ENCODE results near the gene GMDS. TPM values are rescaled to one million over a fixed set of nuclear protein-coding genes. Genes with fewer than 3 reads are reported as not detected.

Gene GMDS
- total RNA-seq, 4 donors from 2014 or later = 3.4 to 7.2 (median 4.6) TPM

DNA sequence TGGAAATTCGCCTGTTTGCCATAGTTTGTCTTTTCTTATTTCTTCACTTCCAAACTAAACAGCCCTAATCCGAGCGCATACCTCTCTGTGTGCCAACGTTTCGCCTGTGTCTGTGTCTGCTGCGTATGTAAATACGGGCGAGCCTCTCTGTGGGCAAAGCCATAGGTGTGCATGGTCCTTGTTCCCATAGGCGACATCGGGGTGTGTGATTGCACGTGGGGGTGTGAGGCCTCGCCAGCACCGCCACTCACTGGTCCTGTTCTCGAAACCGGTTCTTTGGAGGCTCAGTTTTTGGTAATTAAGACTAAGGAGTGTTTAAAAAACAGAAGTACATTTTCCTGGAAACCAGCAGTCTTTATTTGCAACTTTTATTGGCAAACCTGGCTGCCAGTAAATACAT lies 641.7 kb downstream of the GMDS start:
- Histone ChIP-seq H3K27me3 (peaks cover 58 to 64% (median 60%) of the 10 kb centered on the region in 3 donors), H3K4me3 (peak overlapping the region in 1 of 4 donors; percentile 62), H3K9me3 (no peaks in the 10 kb centered on the region), H3K36me3 (no peaks in the 10 kb centered on the region), H3K4me1 (peaks cover 3 to 26% of the 10 kb centered on the region in 2 donors), H3K27ac (no peak overlapping the region)
- ATAC-seq = no peak
- in situ Hi-C loops (cut with MboI; ENCODE audit: low sequenced_read_pairs in 4 of 4) = loop anchor here (10.0 to 25.0 kb wide), 3 partner anchors 501 to 751 kb away; no protein-coding TSS in a partner anchor
- intact Hi-C loops (cut with DNase I; ENCODE audit: low total_unique reads) = loop anchor here (1.0 to 2.0 kb wide), 4 partner anchors 593 to 1092 kb away; no protein-coding TSS in a partner anchor
- DNase-seq = no peak
- TF ChIP-seq, protein P1, sequence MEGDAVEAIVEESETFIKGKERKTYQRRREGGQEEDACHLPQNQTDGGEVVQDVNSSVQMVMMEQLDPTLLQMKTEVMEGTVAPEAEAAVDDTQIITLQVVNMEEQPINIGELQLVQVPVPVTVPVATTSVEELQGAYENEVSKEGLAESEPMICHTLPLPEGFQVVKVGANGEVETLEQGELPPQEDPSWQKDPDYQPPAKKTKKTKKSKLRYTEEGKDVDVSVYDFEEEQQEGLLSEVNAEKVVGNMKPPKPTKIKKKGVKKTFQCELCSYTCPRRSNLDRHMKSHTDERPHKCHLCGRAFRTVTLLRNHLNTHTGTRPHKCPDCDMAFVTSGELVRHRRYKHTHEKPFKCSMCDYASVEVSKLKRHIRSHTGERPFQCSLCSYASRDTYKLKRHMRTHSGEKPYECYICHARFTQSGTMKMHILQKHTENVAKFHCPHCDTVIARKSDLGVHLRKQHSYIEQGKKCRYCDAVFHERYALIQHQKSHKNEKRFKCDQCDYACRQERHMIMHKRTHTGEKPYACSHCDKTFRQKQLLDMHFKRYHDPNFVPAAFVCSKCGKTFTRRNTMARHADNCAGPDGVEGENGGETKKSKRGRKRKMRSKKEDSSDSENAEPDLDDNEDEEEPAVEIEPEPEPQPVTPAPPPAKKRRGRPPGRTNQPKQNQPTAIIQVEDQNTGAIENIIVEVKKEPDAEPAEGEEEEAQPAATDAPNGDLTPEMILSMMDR (IDR thresholded peaks at IDR 0.05 in 4 of 5, conservative IDR thresholded peaks at IDR 0.05 in 1 of 5) = no peak
- TF ChIP-seq POLR2A (IDR thresholded peaks at IDR 0.05) = no peak

DNA sequence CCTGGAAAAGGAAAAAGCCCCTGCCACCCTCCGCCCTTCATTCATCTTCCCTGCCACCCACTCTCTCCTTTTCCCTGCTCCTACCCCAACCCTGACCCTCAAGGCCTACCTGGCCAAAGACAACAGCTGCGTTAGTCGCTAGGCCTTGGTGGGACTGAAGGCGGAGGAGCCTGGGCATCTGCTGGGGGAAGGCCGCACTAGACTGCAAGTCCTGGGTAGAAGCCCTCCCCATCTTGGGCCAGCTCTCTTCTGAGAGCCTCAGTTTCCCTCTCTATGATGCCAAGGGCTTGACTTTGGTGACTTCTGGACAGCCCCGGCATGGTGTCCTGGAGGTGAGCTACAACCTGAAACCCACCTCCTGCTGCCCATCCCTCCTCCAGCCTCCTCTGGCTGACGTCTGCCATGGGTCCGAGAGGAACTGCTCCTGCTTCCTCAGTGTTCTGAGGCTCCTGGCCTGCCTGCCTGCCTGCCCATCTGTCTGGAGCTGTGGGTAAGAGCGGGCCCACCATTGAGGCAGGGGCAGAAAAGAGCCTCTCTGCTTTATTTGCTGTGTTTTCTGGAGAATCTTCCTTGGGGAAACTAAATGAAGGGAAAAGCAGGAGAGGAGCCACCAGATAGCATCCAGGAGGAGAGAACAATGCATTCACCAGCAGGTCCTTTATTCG lies 643.2 kb downstream of the GMDS start:
- no peaks in the 10 kb centered on the region for H3K9me3 ChIP-seq
- TF ChIP-seq, protein P1 (IDR thresholded peaks at IDR 0.05 in 4 of 5, conservative IDR thresholded peaks at IDR 0.05 in 1 of 5) = no peak
- no peak for TF ChIP-seq POLR2A (IDR thresholded peaks at IDR 0.05)
- peaks cover 3 to 12% of the 10 kb centered on the region in 2 donors for H3K4me1 ChIP-seq
- DNase-seq (no peak), ATAC-seq (no peak)
- H3K36me3 ChIP-seq = no peaks in the 10 kb centered on the region
- H3K27me3 ChIP-seq = peaks cover 42 to 49% (median 45%) of the 10 kb centered on the region in 3 donors
- no peak overlapping the region for H3K27ac ChIP-seq
- in situ Hi-C loops (cut with MboI; ENCODE audit: low sequenced_read_pairs in 4 of 4) = loop anchor here (10.0 to 25.0 kb wide), 3 partner anchors 503 to 753 kb away; no protein-coding TSS in a partner anchor
- intact Hi-C loops (cut with DNase I; ENCODE audit: low total_unique reads) = no loop called here
- H3K4me3 ChIP-seq = no peak overlapping the region

DNA sequence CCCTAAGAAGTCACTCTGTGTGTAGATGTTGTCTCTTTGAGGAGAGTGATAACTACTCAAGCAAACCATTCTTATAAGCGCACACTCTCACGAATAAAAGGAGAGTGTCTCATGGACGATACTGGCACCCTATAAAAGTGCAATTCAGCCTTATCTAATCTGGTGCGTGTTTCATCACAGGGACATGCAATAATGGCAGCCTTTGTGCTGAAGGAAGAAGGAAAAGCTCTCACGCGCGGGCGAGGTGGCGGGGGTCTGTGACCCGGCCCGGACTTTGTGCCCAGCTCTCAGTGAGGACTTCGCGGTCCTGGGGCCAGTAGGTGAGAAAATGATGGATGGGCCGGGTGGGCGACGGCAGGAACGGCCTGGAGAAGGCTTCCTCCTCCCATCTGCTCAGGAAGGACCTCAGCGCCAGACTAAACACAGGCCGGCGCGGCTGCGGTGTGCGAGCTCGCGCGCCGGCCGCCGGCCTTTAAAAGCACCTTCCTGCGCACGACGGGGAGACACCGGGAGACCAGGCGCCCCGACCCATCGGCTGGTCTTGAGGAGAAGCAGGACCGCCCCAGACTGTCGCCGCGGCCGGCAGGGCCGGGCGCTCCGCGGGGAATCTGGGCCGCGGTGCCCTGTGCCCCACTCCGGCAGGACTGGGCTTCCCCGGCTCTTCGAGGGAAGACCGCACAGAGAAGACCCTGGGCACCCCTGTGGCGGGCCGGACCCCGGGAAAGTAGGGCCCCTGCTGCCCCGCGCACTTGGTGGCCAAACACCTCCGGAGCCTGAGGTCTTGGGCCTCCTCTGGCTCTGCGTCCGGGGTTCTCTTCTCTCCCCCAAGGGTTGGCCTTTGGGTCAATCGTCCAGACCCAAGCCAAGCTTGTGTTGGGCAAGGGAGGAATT lies 644.0 kb downstream of the GMDS start:
- Histone ChIP-seq H3K36me3 (no peaks in the 10 kb centered on the region), H3K27me3 (peaks cover 34 to 41% (median 37%) of the 10 kb centered on the region in 3 donors), H3K4me1 (peaks cover 3 to 12% of the 10 kb centered on the region in 2 donors), H3K9me3 (no peaks in the 10 kb centered on the region), H3K4me3 (no peak overlapping the region), H3K27ac (no peak overlapping the region)
- no peak for TF ChIP-seq POLR2A (IDR thresholded peaks at IDR 0.05)
- TF ChIP-seq, protein P1 (IDR thresholded peaks at IDR 0.05 in 4 of 5, conservative IDR thresholded peaks at IDR 0.05 in 1 of 5) = no peak
- in situ Hi-C loops (cut with MboI; ENCODE audit: low sequenced_read_pairs in 4 of 4) (loop anchor here (10.0 to 25.0 kb wide), 3 partner anchors 503 to 753 kb away; no protein-coding TSS in a partner anchor), intact Hi-C loops (cut with DNase I; ENCODE audit: low total_unique reads) (no loop called here)
- DNase-seq (no peak), ATAC-seq (no peak)

DNA sequence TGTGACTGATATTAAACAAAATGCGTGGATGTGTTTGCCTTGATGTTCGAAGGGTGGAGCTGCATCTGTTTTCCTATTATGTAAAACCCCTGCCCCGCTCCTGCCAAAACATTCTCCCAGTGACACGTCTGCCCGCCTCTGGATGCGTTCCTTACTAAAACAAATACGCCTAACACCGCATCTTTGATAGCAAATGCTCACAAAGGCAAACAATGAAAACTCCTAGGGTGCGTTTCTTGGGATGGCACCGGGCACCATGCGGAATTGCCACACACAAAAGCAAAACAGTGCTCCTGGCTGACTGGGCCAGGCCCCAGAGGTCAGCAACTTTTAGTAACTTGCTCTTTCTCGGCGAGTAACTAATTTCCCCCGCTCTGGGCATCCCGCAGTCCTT lies 644.6 kb downstream of the GMDS start:
- H3K27ac ChIP-seq = no peak overlapping the region
- H3K27me3 ChIP-seq = peaks cover 31 to 38% (median 34%) of the 10 kb centered on the region in 3 donors
- in situ Hi-C loops (cut with MboI; ENCODE audit: low sequenced_read_pairs in 4 of 4) = loop anchor here (10.0 to 25.0 kb wide), 3 partner anchors 504 to 754 kb away; no protein-coding TSS in a partner anchor
- peaks cover 6 to 15% of the 10 kb centered on the region in 2 donors for H3K4me1 ChIP-seq
- no peaks in the 10 kb centered on the region for H3K9me3 ChIP-seq
- no peak for DNase-seq
- intact Hi-C loops (cut with DNase I; ENCODE audit: low total_unique reads) = no loop called here
- H3K36me3 ChIP-seq = no peaks in the 10 kb centered on the region
- ATAC-seq = no peak
- TF ChIP-seq POLR2A (IDR thresholded peaks at IDR 0.05) = no peak
- TF ChIP-seq, protein P1 (IDR thresholded peaks at IDR 0.05 in 4 of 5, conservative IDR thresholded peaks at IDR 0.05 in 1 of 5) = no peak
- H3K4me3 ChIP-seq = no peak overlapping the region

Data from gastrocnemius medialis (tissue), 4 donors.